Measurements from ENCODE around the gene TIGD7. TPM values are rescaled to one million over a fixed set of nuclear protein-coding genes. Genes with fewer than 3 reads are reported as not detected.

Gene TIGD7
- total RNA-seq, 1 donor from 2014 or later, result 5.8 TPM

- no peak for DNase-seq (ENCODE audit: low spot score, unreplicated experiment)
- Mint-ChIP-seq H3K27me3 (peaks cover 21% of the 10 kb centered on the region), H3K9me3 (ENCODE audit: low read depth) (peaks cover 2% of the 10 kb centered on the region), H3K36me3 (ENCODE audit: insufficient read depth) (no peaks in the 10 kb centered on the region), H3K4me1 (ENCODE audit: low read depth) (no peaks in the 10 kb centered on the region), H3K27ac (no peak overlapping the region), H3K4me3 (ENCODE audit: low read depth) (no peak overlapping the region)
- no peak for TF ChIP-seq CTCF (IDR thresholded peaks at IDR 0.05; ENCODE audit: unreplicated experiment)
Observed at GRCh38 chr16:3249020-3249419, 56.2 kb downstream of the TIGD7 start.

Other genes starting within 250 kb of the TIGD7 start
- 2.9 and 4.6 TPM in 2 replicates for gene IL32, start 239.8 kb downstream of the TIGD7 start, total RNA-seq
- gene ZSCAN10, start 206.1 kb downstream of the TIGD7 start, total RNA-seq, result 0.33 and 0.34 TPM in 2 replicates
- gene ZNF205, start 192.8 kb downstream of the TIGD7 start, total RNA-seq, result 23.3 and 23.9 TPM in 2 replicates
- gene ZNF213, start 170.4 kb downstream of the TIGD7 start, total RNA-seq, result 13.1 and 13.4 TPM in 2 replicates
- gene OR1F1, start 117.2 kb downstream of the TIGD7 start, total RNA-seq, result not detected in 2 replicates
- 11.2 and 11.9 TPM in 2 replicates for gene ZNF200, start 70.3 kb downstream of the TIGD7 start, total RNA-seq
- gene MEFV, start 48.8 kb downstream of the TIGD7 start, total RNA-seq, result not detected in 2 replicates
- 29.4 and 33.8 TPM in 2 replicates for gene ZNF263, start 21.9 kb downstream of the TIGD7 start, total RNA-seq
- gene ZNF75A, start 67 bp upstream of the TIGD7 start, total RNA-seq, result 57.4 and 58.7 TPM in 2 replicates
- gene OR2C1, start 50.5 kb upstream of the TIGD7 start, total RNA-seq, result 0.19 TPM in 1 of 2 replicates, not detected in the other
- gene ZSCAN32, start 95.6 kb upstream of the TIGD7 start, total RNA-seq, result 19.1 and 21.3 TPM in 2 replicates
- 13.5 and 13.6 TPM in 2 replicates for gene ZNF174, start 95.8 kb upstream of the TIGD7 start, total RNA-seq
- 2.0 and 2.2 TPM in 2 replicates for gene ZNF597, start 138.1 kb upstream of the TIGD7 start, total RNA-seq
- gene NAA60, start 138.2 kb upstream of the TIGD7 start, total RNA-seq, result 66.8 and 71.3 TPM in 2 replicates
- gene C16orf90, start 190.1 kb upstream of the TIGD7 start, total RNA-seq, result not detected in 2 replicates
- gene CLUAP1, start 195.6 kb upstream of the TIGD7 start, total RNA-seq, result 38.7 and 42.4 TPM in 2 replicates

All from progenitor cell of endocrine pancreas (in vitro differentiated cells).